HepG2 (cell line): ENCODE results near the gene SNAPC3. TPM values are rescaled to one million over a fixed set of nuclear protein-coding genes. Genes with fewer than 3 reads are reported as not detected.
A peak's percentile ranks its signal among the peaks of the same experiment; 100 is the strongest.

ENCODE experiments used
- ATM ChIP-seq: fragments of 450-650 bp; IDR thresholded peaks from 2 replicates; pipeline ENCODE4 v1.7.1; 2017; ENCODE audit warnings: mild to moderate bottlenecking, borderline replicate concordance
- ATRX ChIP-seq: sonication (generic); formaldehyde crosslinking; IDR thresholded peaks from 2 replicates; pipeline ENCODE4 v1.4.0; 2020; ENCODE audit warnings: missing genetic modification reagents, borderline replicate concordance
- CENPX ChIP-seq: sonication (generic); formaldehyde crosslinking; IDR thresholded peaks from 2 replicates; pipeline ENCODE4 v1.9.0; 2021; ENCODE audit warnings: mild to moderate bottlenecking, missing genetic modification reagents, moderate library complexity
- HINFP ChIP-seq: sonication (generic); formaldehyde crosslinking; IDR thresholded peaks from 2 replicates; pipeline ENCODE4 v1.4.0; 2020; ENCODE audit warnings: low read depth, mild to moderate bottlenecking, missing genetic modification reagents
- KDM5B ChIP-seq: sonication (generic); formaldehyde crosslinking; IDR thresholded peaks from 2 replicates; pipeline ENCODE4 v1.4.0; 2020; ENCODE audit warnings: missing genetic modification reagents, mild to moderate bottlenecking, borderline replicate concordance
- MBNL3 ChIP-seq: fragments of 250-450 bp; sonication (Bioruptor Pico); conservative IDR thresholded peaks from 2 replicates; pipeline ENCODE4 v1.8.0; 2022; ENCODE audit warnings: mild to moderate bottlenecking, inconsistent platforms
- NR1H2 ChIP-seq: sonication (generic); formaldehyde crosslinking; IDR thresholded peaks from 2 replicates; pipeline ENCODE4 v1.8.1; 2022; ENCODE audit warnings: low read depth, missing genetic modification reagents, borderline replicate concordance
- RBFOX2 ChIP-seq: fragments of 200-400 bp; formaldehyde crosslinking; IDR thresholded peaks from 2 replicates; pipeline ENCODE4 v1.6.1; 2017; ENCODE audit warnings: low read depth, mild to moderate bottlenecking, low read length
- SMC3 ChIP-seq: IDR thresholded peaks from 2 replicates; pipeline ENCODE4 v1.6.1; 2011; ENCODE audit warnings: low read length, improper control_type of control experiment
- TFAP4 ChIP-seq: sonication (generic); IDR thresholded peaks from 2 replicates; pipeline ENCODE4 v1.6.1; 2016; ENCODE audit warnings: low read depth, borderline replicate concordance
- TOPORS ChIP-seq: sonication (generic); formaldehyde crosslinking; IDR thresholded peaks from 2 replicates; pipeline ENCODE4 v1.8.0; 2023; ENCODE audit warnings: mild to moderate bottlenecking, missing genetic modification reagents
- ZBTB40 ChIP-seq, 2 experiments: fragments of 450-650 bp in 1 of 2; sonication (generic) in 1 of 2; formaldehyde crosslinking in 1 of 2; IDR thresholded peaks; 2 replicates each; pipeline versions ENCODE4 v1.6.1 to v1.8.0; 2016 to 2022; ENCODE audit warnings: antibody characterized with exemption in 1 of 2, mild to moderate bottlenecking in 1 of 2, missing genetic modification reagents in 1 of 2
- ZFP36L2 ChIP-seq: sonication (generic); formaldehyde crosslinking; IDR thresholded peaks from 2 replicates; pipeline ENCODE4 v1.4.0; 2020; ENCODE audit warnings: missing genetic modification reagents
- ZNF75D ChIP-seq: sonication (generic); formaldehyde crosslinking; IDR thresholded peaks from 2 replicates; pipeline ENCODE4 v1.8.1; 2023; ENCODE audit warnings: missing genetic modification reagents, mild to moderate bottlenecking, borderline replicate concordance
- ZNF776 ChIP-seq: sonication (generic); formaldehyde crosslinking; IDR thresholded peaks from 2 replicates; pipeline ENCODE4 v1.4.0; 2020; ENCODE audit warnings: mild to moderate bottlenecking, missing genetic modification reagents
- ZNF790 ChIP-seq: sonication (generic); formaldehyde crosslinking; IDR thresholded peaks from 2 replicates; pipeline ENCODE4 v1.8.0; 2022; ENCODE audit warnings: missing genetic modification reagents, mild to moderate bottlenecking, borderline replicate concordance
- ZNF841 ChIP-seq: sonication (generic); formaldehyde crosslinking; IDR thresholded peaks from 2 replicates; pipeline ENCODE4 v1.8.1; 2023; ENCODE audit warnings: missing genetic modification reagents, borderline replicate concordance
- ZNF850 ChIP-seq: sonication (generic); formaldehyde crosslinking; conservative IDR thresholded peaks from 2 replicates; pipeline ENCODE4 v1.9.0; 2021; ENCODE audit warnings: mild to moderate bottlenecking, missing genetic modification reagents
- polyA plus RNA-seq, 8 experiments: library from polyadenylated mRNA; depleted of rRNA in 3 of 8; stranded (reverse) in 7 of 8; unstranded in 1 of 8; fragments of >200 nt; fragmentation: Illumina TruSeq in 4 of 8; extraction: Trizol in 4 of 8; gene quantifications; 2 replicates each; pipeline versions ENCODE4 v1.2.1 to v1.2.3, GENCODE V29; 2011 to 2016; ENCODE audit warnings: low read depth in 4 of 8, missing spikeins in 1 of 8, mixed read lengths in 1 of 8; ENCODE audit not compliant: insufficient read depth in 1 of 8
- total RNA-seq, 5 experiments: library from RNA; depleted of rRNA; stranded (reverse); fragments of >200 nt; fragmentation: Illumina TruSeq; extraction: Trizol; gene quantifications; 2 replicates each; pipeline ENCODE4 v1.2.3, GENCODE V29; 2016; ENCODE audit warnings: low read depth in 1 of 5

The SNAPC3 gene
- total and polyA plus RNA-seq, 2 of the 13 experiments (the other 11 are each of a cell fraction or from before 2014, with no cell fraction given), result 25.6 to 26.0 TPM

- TF ChIP-seq ZNF776 (CRISPR knock-in tag), result peak; percentile 71
- TF ChIP-seq ZBTB40 (IDR thresholded peaks at IDR 0.05), result no peak
- TF ChIP-seq ZBTB40 (CRISPR knock-in tag; IDR thresholded peaks at IDR 0.05), result no peak
- peak; percentile 67; the same call in 1 of the 2 replicates for TF ChIP-seq HINFP
- peak; percentile 92 for TF ChIP-seq RBFOX2
- TF ChIP-seq ATM, result no peak
- TF ChIP-seq SMC3, result no peak
- TF ChIP-seq ATRX, result no peak
- TF ChIP-seq TOPORS (CRISPR knock-in tag), result peak; percentile 82
- no peak for TF ChIP-seq NR1H2 (CRISPR knock-in tag)
- no peak for TF ChIP-seq ZNF75D (CRISPR knock-in tag)
- no peak for TF ChIP-seq CENPX (CRISPR knock-in tag)
- TF ChIP-seq ZNF790 (CRISPR knock-in tag), result peak; percentile 88; the same call in 1 of the 2 replicates
- TF ChIP-seq MBNL3 (CRISPR knock-in tag), result no peak
- no peak for TF ChIP-seq ZFP36L2 (CRISPR knock-in tag)
- TF ChIP-seq ZNF850 (CRISPR knock-in tag), result no peak
- TF ChIP-seq ZNF841 (CRISPR knock-in tag), result peak; percentile 52; the same call in 1 of the 2 replicates
- peak; percentile 35; the same call in 1 of the 2 replicates for TF ChIP-seq TFAP4
- TF ChIP-seq KDM5B (CRISPR knock-in tag), result peak; percentile 90
Measured at GRCh38 chr9:15510789-15511575, 88.3 kb downstream of the SNAPC3 start, which contains the start of gene PSIP1 (continued).
